Measurements from ENCODE around the gene DDX23. TPM values are rescaled to one million over a fixed set of nuclear protein-coding genes. Genes with fewer than 3 reads are reported as not detected.
A peak's percentile ranks its signal among the peaks of the same experiment; 100 is the strongest.

Gene DDX23
- total RNA-seq, 1 experiment from 2014 or later, result 85.0 TPM

- no peaks in the 10 kb centered on the region for H3K27me3 ChIP-seq
- no peaks in the 10 kb centered on the region for H3K36me3 ChIP-seq
- no peak for DNase-seq
- H3K9me3 ChIP-seq, result no peaks in the 10 kb centered on the region
- peak overlapping the region; percentile 66 for H3K4me3 ChIP-seq
Measured at GRCh38 chr12:48816143-48816854, 35.7 kb downstream of the DDX23 start.

GRCh38 chr12:48815126-48816110 is 36.5 kb downstream of the DDX23 start:
- H3K27me3 ChIP-seq, result no peaks in the 10 kb centered on the region
- no peaks in the 10 kb centered on the region for H3K9me3 ChIP-seq
- H3K4me3 ChIP-seq, result peak overlapping the region; percentile 66
- no peaks in the 10 kb centered on the region for H3K36me3 ChIP-seq
- DNase-seq, result peak; percentile 86

- peak; percentile 83 for DNase-seq
- Histone ChIP-seq H3K36me3 (no peaks in the 10 kb centered on the region), H3K27me3 (no peaks in the 10 kb centered on the region), H3K9me3 (no peaks in the 10 kb centered on the region), H3K4me3 (peak overlapping the region; percentile 66)
Measured at GRCh38 chr12:48814262-48815125, 37.5 kb downstream of the DDX23 start.

GRCh38 chr12:48813465-48814261 is 38.3 kb downstream of the DDX23 start:
- Histone ChIP-seq H3K9me3 (no peaks in the 10 kb centered on the region), H3K4me3 (peak overlapping the region; percentile 66), H3K36me3 (no peaks in the 10 kb centered on the region), H3K27me3 (no peaks in the 10 kb centered on the region)
- DNase-seq, result no peak

- H3K36me3 ChIP-seq, result no peaks in the 10 kb centered on the region
- peak; percentile 74 for DNase-seq
- H3K27me3 ChIP-seq, result no peaks in the 10 kb centered on the region
- no peak overlapping the region for H3K4me3 ChIP-seq
- no peaks in the 10 kb centered on the region for H3K9me3 ChIP-seq
Measured at GRCh38 chr12:48812389-48812788, 39.6 kb downstream of the DDX23 start.

- Histone ChIP-seq H3K36me3 (no peaks in the 10 kb centered on the region), H3K4me3 (no peak overlapping the region), H3K9me3 (no peaks in the 10 kb centered on the region), H3K27me3 (no peaks in the 10 kb centered on the region)
- no peak for DNase-seq
Measured at GRCh38 chr12:48811437-48812090, 40.4 kb downstream of the DDX23 start.

GRCh38 chr12:48810903-48811431 is 41.0 kb downstream of the DDX23 start:
- Histone ChIP-seq H3K4me3 (no peak overlapping the region), H3K36me3 (no peaks in the 10 kb centered on the region), H3K9me3 (no peaks in the 10 kb centered on the region), H3K27me3 (no peaks in the 10 kb centered on the region)
- peak; percentile 85 for DNase-seq

GRCh38 chr12:48807981-48808380 is 44.0 kb downstream of the DDX23 start:
- H3K4me3 ChIP-seq, result no peak overlapping the region
- no peaks in the 10 kb centered on the region for H3K9me3 ChIP-seq
- no peaks in the 10 kb centered on the region for H3K36me3 ChIP-seq
- no peak for DNase-seq
- H3K27me3 ChIP-seq, result no peaks in the 10 kb centered on the region

GRCh38 chr12:48803675-48804074 is 48.3 kb downstream of the DDX23 start:
- Histone ChIP-seq H3K36me3 (no peaks in the 10 kb centered on the region), H3K4me3 (no peak overlapping the region), H3K9me3 (no peaks in the 10 kb centered on the region), H3K27me3 (no peaks in the 10 kb centered on the region)
- no peak for DNase-seq

GRCh38 chr12:48800971-48801370 is 51.0 kb downstream of the DDX23 start:
- Histone ChIP-seq H3K4me3 (no peak overlapping the region), H3K9me3 (no peaks in the 10 kb centered on the region), H3K27me3 (no peaks in the 10 kb centered on the region), H3K36me3 (no peaks in the 10 kb centered on the region)
- DNase-seq, result no peak

GRCh38 chr12:48800457-48800856 is 51.5 kb downstream of the DDX23 start:
- Histone ChIP-seq H3K9me3 (no peaks in the 10 kb centered on the region), H3K27me3 (no peaks in the 10 kb centered on the region), H3K4me3 (no peak overlapping the region), H3K36me3 (no peaks in the 10 kb centered on the region)
- DNase-seq, result no peak

GRCh38 chr12:48796976-48797375 is 55.0 kb downstream of the DDX23 start:
- no peak for DNase-seq
- H3K27me3 ChIP-seq, result no peaks in the 10 kb centered on the region
- no peak overlapping the region for H3K4me3 ChIP-seq
- H3K36me3 ChIP-seq, result no peaks in the 10 kb centered on the region
- H3K9me3 ChIP-seq, result no peaks in the 10 kb centered on the region

GRCh38 chr12:48795550-48796455 is 56.2 kb downstream of the DDX23 start:
- no peaks in the 10 kb centered on the region for H3K27me3 ChIP-seq
- H3K36me3 ChIP-seq, result no peaks in the 10 kb centered on the region
- peak; percentile 56 for DNase-seq
- H3K9me3 ChIP-seq, result no peaks in the 10 kb centered on the region
- no peak overlapping the region for H3K4me3 ChIP-seq

GRCh38 chr12:48794870-48795269 is 57.1 kb downstream of the DDX23 start:
- H3K36me3 ChIP-seq, result no peaks in the 10 kb centered on the region
- no peak for DNase-seq
- H3K4me3 ChIP-seq, result no peak overlapping the region

More at GRCh38 chr12:48794870-48795269, 57.1 kb downstream of the DDX23 start:
- Histone ChIP-seq H3K27me3 (no peaks in the 10 kb centered on the region), H3K9me3 (no peaks in the 10 kb centered on the region)
